KOPT-K1 (cell line): ENCODE measurements around the gene CD151.

Experiments
- H3K27ac ChIP-seq: fragments of 200-600 bp; sonication (generic); 2 replicates; pipeline ENCODE4 v1.5.1; 2016; ENCODE audit warnings: antibody characterized with exemption, mild to moderate bottlenecking, low read depth, low read length; ENCODE audit not compliant: poor library complexity, severe bottlenecking
- H3K36me3 ChIP-seq: fragments of 200-600 bp; sonication (generic); 2 replicates; pipeline ENCODE4 v1.5.1; 2017; ENCODE audit warnings: antibody characterized with exemption, mild to moderate bottlenecking, low read length, moderate library complexity; ENCODE audit not compliant: insufficient read depth
- H3K9me3 ChIP-seq: fragments of 200-600 bp; sonication (generic); 2 replicates; pipeline ENCODE4 v1.5.1; 2017; ENCODE audit warnings: antibody characterized with exemption, low read length, mild to moderate bottlenecking; ENCODE audit not compliant: insufficient read depth, poor library complexity, severe bottlenecking

CD151 gene

GRCh38 chr11:794013-794765 lies 38.6 kb upstream of the CD151 start:
- Histone ChIP-seq H3K9me3 (no peaks in the 10 kb centered on the region), H3K36me3 (peaks cover 43% of the 10 kb centered on the region; the same call in 1 of the 2 replicates), H3K27ac (no peak overlapping the region)

- H3K9me3 ChIP-seq, result no peaks in the 10 kb centered on the region
- peaks cover 51% of the 10 kb centered on the region for H3K36me3 ChIP-seq
- peak overlapping the region; percentile 88 for H3K27ac ChIP-seq
Measured at GRCh38 chr11:794766-795633, 37.8 kb upstream of the CD151 start.

GRCh38 chr11:795634-796564 lies 36.9 kb upstream of the CD151 start:
- Histone ChIP-seq H3K9me3 (no peaks in the 10 kb centered on the region), H3K36me3 (peaks cover 59% of the 10 kb centered on the region), H3K27ac (peak overlapping the region; percentile 88)

- Histone ChIP-seq H3K36me3 (peaks cover 59% of the 10 kb centered on the region), H3K27ac (peak overlapping the region; percentile 88), H3K9me3 (no peaks in the 10 kb centered on the region)
Measured at GRCh38 chr11:796565-797295, 36.0 kb upstream of the CD151 start.

GRCh38 chr11:797296-798092 lies 35.3 kb upstream of the CD151 start:
- no peaks in the 10 kb centered on the region for H3K9me3 ChIP-seq
- peak overlapping the region; percentile 88 for H3K27ac ChIP-seq
- peaks cover 59% of the 10 kb centered on the region for H3K36me3 ChIP-seq

- peak within 1 kb of the TSS; percentile 88 for H3K27ac ChIP-seq
- no peaks in the 10 kb centered on the region for H3K9me3 ChIP-seq
- peaks cover 57% of the 10 kb centered on the region for H3K36me3 ChIP-seq
Measured at GRCh38 chr11:798093-798713, 34.5 kb upstream of the CD151 start, which contains the start of gene SLC25A22. Gene SLC25A22 (minus strand): TSS chr11:798281. CDS start chr11:795006, 3,275 bp downstream.

GRCh38 chr11:799641-800316 lies 33.0 kb upstream of the CD151 start:
- Histone ChIP-seq H3K27ac (peak overlapping the region; percentile 88), H3K36me3 (peaks cover 42% of the 10 kb centered on the region), H3K9me3 (no peaks in the 10 kb centered on the region)

- no peak overlapping the region for H3K27ac ChIP-seq
- no peaks in the 10 kb centered on the region for H3K9me3 ChIP-seq
- peaks cover 40% of the 10 kb centered on the region for H3K36me3 ChIP-seq
Measured at GRCh38 chr11:800473-800872, 32.3 kb upstream of the CD151 start.

GRCh38 chr11:801097-801780 lies 31.5 kb upstream of the CD151 start:
- H3K27ac ChIP-seq, result no peak overlapping the region
- H3K9me3 ChIP-seq, result no peaks in the 10 kb centered on the region
- H3K36me3 ChIP-seq, result peaks cover 40% of the 10 kb centered on the region

- Histone ChIP-seq H3K9me3 (no peaks in the 10 kb centered on the region), H3K36me3 (peaks cover 40% of the 10 kb centered on the region), H3K27ac (no peak overlapping the region)
Measured at GRCh38 chr11:802018-802617, 30.6 kb upstream of the CD151 start.

- Histone ChIP-seq H3K27ac (peak overlapping the region; percentile 91), H3K36me3 (peaks cover 40% of the 10 kb centered on the region), H3K9me3 (no peaks in the 10 kb centered on the region)
Measured at GRCh38 chr11:802693-803466, 29.9 kb upstream of the CD151 start.

GRCh38 chr11:803467-803742 lies 29.3 kb upstream of the CD151 start:
- Histone ChIP-seq H3K27ac (peak overlapping the region; percentile 91), H3K36me3 (peaks cover 40% of the 10 kb centered on the region)

More at GRCh38 chr11:803467-803742, 29.3 kb upstream of the CD151 start:
- H3K9me3 ChIP-seq, result no peaks in the 10 kb centered on the region
